ENCODE measurements around the gene SELENOP. TPM values are rescaled to one million over a fixed set of nuclear protein-coding genes. Genes with fewer than 3 reads are reported as not detected.
A peak's percentile ranks its signal among the peaks of the same experiment; 100 is the strongest.

SELENOP gene
- total and polyA plus RNA-seq, 2 of the 13 experiments (the other 11 are each of a cell fraction or from before 2014, with no cell fraction given), result 1,895 to 2,083 TPM

DNA sequence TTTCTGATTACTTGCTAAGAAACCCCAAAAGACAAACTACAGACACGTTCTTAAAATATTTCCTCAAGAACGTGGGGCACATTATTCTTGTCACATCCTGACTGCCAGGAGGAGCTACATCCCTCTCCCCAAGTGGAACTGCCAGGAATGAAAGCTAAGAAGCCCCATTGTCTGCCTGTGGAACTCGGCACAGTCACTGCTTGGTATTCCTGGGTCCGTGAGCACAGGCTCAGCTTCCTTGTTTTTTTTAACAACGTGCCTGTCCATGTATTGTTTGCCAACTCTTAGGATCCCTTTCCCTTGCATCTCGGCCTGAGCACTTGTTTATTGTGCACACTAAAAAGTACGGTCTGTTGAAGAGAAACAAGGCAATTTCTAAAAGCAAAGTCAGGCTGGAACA, 47.0 kb upstream of the SELENOP start (continued):
- peak; percentile 40; the same call in 1 of the 2 replicates for TF ChIP-seq ARID5B (CRISPR knock-in tag; IDR thresholded peaks at IDR 0.05)
- peak; percentile 78 for TF ChIP-seq ELF3 (CRISPR knock-in tag; IDR thresholded peaks at IDR 0.05)
- TF ChIP-seq ZMYM4 (CRISPR knock-in tag; IDR thresholded peaks at IDR 0.05), result peak; percentile 52

DNA sequence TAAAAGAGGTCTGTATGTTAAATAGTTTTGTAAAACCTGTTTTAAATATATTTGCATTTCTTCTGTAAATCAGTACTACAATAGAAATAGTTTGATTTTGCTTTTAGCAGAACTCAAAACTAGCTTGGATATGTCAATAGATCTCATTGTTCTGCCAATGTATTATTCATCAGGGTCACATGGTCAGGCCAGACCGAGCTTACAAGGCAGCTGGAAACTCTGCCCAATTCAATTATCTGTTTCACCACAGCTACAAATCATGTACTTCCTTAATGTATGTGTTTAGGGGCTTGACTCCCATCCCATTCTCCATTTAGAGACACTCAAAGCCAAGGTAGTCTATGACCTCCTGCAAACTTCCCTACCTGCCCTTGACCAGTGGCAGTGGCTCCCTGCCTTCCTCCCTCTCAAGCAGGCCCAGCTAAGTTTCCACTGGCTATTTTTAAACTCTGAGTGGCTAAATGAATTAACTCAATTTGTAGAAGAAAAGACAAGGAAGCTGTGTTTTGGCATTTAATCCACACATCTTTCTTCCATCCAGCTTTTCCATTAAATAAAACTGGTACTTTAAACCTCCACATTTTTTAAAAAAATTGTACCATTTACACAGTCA, 46.4 kb upstream of the SELENOP start:
- peak overlapping the region; percentile 69 for H3K4me2 ChIP-seq (ENCODE audit: low read depth, low read length)
- BruUV-seq (replicated peaks), result no TSS peak
- in situ Hi-C loops (cut with HindIII; ENCODE audit: extremely low pct_ligation_motif_present, low pct_unique_long_range_greater_than_20kb), result no loop called here
- peak overlapping the region; percentile 69 for H3K27ac ChIP-seq (ENCODE audit: extremely low read length, insufficient read depth, low read length)
- DNase-seq (ENCODE audit: low spot score) (no peak), FAIRE-seq (no peak), ATAC-seq (peak; percentile 60)
- POLR2A ChIA-PET, result interaction anchor here (0.8 to 6.1 kb wide), 11 partner anchors 11 to 207 kb away, joined by 3 to 97 read pairs (median 5); partner anchors contain the start of gene SELENOP
- no peaks in the 10 kb centered on the region for H3K36me3 ChIP-seq (replicated peaks in 1 of 2; ENCODE audit: control insufficient read depth in 1 of 2, insufficient read depth in 2 of 2, low read length in 2 of 2)
- peak overlapping the region; percentile 56 for H3K9ac ChIP-seq (ENCODE audit: insufficient read depth, low read depth, low read length)
- H3K4me1 ChIP-seq (ENCODE audit: insufficient read depth, low read length), result peaks cover 89% of the 10 kb centered on the region
- TF ChIP-seq TFE3 (CRISPR knock-in tag; IDR thresholded peaks at IDR 0.05) (0 out of 2 replicates have a peak, but pooled peaks have one; percentile 28), USF2 (IDR thresholded peaks at IDR 0.05; ENCODE audit: low read depth, low read length) (peak; percentile 29; the same call in 1 of the 2 replicates), USF2 (CRISPR knock-in tag; IDR thresholded peaks at IDR 0.05; ENCODE audit: borderline replicate concordance) (peak; percentile 32; the same call in 1 of the 2 replicates), EEA1 (CRISPR knock-in tag; IDR thresholded peaks at IDR 0.05; ENCODE audit: borderline replicate concordance) (no peak), FLYWCH1 (CRISPR knock-in tag; IDR thresholded peaks at IDR 0.05) (no peak), SOX13 (IDR thresholded peaks at IDR 0.05) (no peak), SOX13 (CRISPR knock-in tag; conservative IDR thresholded peaks at IDR 0.05 in 1 of 2, IDR thresholded peaks at IDR 0.05 in 1 of 2) (peak in 1 of 2 experiments; percentile 57; a peak in 1 of 4 replicates), MIXL1 (CRISPR knock-in tag; IDR thresholded peaks at IDR 0.05) (0 out of 2 replicates have a peak, but pooled peaks have one; percentile 35), SOX5 (CRISPR knock-in tag; IDR thresholded peaks at IDR 0.05; ENCODE audit: borderline replicate concordance) (peak; percentile 56; the same call in 1 of the 2 replicates), HMG20A (CRISPR knock-in tag; IDR thresholded peaks at IDR 0.05; ENCODE audit: borderline replicate concordance) (no peak)
- H3K4me3 ChIP-seq (replicated peaks in 1 of 3; ENCODE audit: insufficient read depth in 1 of 3, low read depth in 2 of 3, low read length in 3 of 3), result peak overlapping the region in 2 of 3 experiments; percentile 22 to 51; a peak in 3 of 6 replicates
- H3K79me2 ChIP-seq (ENCODE audit: insufficient read depth, low read length), result peaks cover 58% of the 10 kb centered on the region
- H2AFZ ChIP-seq (ENCODE audit: low read length), result peak overlapping the region; percentile 30
- H4K20me1 ChIP-seq (ENCODE audit: insufficient read depth, low read length), result no peaks in the 10 kb centered on the region
- CTCF ChIA-PET (ENCODE audit: low intra/inter-chr PET ratio, low total read pairs), result no interaction called here
- WGBS (ENCODE audit: low lambda C conversion rate), result 36% methylated on average over 1 of the region's 1 CpG
- intact Hi-C loops (cut with micrococcal nuclease; ENCODE audit: unreplicated experiment), result no loop called here
- H3K27me3 ChIP-seq (ENCODE audit: control insufficient read depth in 1 of 2, insufficient read depth in 2 of 2, low read length in 2 of 2), result no peaks in the 10 kb centered on the region
- peaks cover 13% of the 10 kb centered on the region for H3K9me3 ChIP-seq (ENCODE audit: low read length)
